Rectal smooth muscle tissue (tissue), 1 donor: ENCODE measurements around the gene FAM76A.

Source experiments
- H3K27ac ChIP-seq: one replicate; pipeline ENCODE4 v1.7.0; 2013; ENCODE audit warnings: low read depth, low read length, inconsistent platforms
- H3K27me3 ChIP-seq: one replicate; pipeline ENCODE4 v1.7.0; 2013; ENCODE audit warnings: low read length; ENCODE audit not compliant: control insufficient read depth, insufficient read depth
- H3K36me3 ChIP-seq: one replicate; pipeline ENCODE4 v1.7.0; 2013; ENCODE audit warnings: low read length; ENCODE audit not compliant: control insufficient read depth, insufficient read depth
- H3K4me1 ChIP-seq: one replicate; pipeline ENCODE4 v1.7.0; 2013; ENCODE audit warnings: low read length; ENCODE audit not compliant: control insufficient read depth, insufficient read depth
- H3K4me3 ChIP-seq: one replicate; pipeline ENCODE4 v1.7.0; 2013; ENCODE audit warnings: low read length
- H3K9ac ChIP-seq: one replicate; pipeline ENCODE4 v1.7.0; 2013; ENCODE audit warnings: low read length

The FAM76A gene

DNA sequence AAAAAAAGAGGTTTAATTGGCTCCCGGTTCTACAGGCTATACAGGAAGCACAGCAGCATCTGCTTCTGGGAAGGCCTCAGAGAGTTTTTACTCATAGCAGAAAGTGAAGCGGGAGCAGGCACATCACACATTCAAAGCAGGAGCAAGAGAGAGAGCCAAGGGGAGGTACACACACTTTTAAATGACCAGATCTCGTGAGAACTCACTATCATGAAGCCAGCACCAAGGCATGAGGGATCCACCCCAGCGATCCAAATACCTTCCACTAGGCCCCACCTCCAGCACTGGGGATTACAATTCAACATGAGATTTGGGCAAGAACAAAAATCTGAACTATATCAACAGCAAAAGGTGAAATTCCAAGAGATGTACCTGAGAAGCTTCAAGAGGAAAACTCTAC is 20.8 kb upstream of the FAM76A start:
- H3K4me3 ChIP-seq = no peak overlapping the region
- H3K9ac ChIP-seq = no peak overlapping the region
- H3K27ac ChIP-seq = no peak overlapping the region
- H3K36me3 ChIP-seq = no peaks in the 10 kb centered on the region
- no peaks in the 10 kb centered on the region for H3K27me3 ChIP-seq
- H3K4me1 ChIP-seq = no peaks in the 10 kb centered on the region

GRCh38 chr1:27705545-27705944 is 20.2 kb upstream of the FAM76A start:
- Histone ChIP-seq H3K36me3 (no peaks in the 10 kb centered on the region), H3K27ac (no peak overlapping the region), H3K4me3 (no peak overlapping the region), H3K27me3 (no peaks in the 10 kb centered on the region), H3K4me1 (no peaks in the 10 kb centered on the region), H3K9ac (no peak overlapping the region)

DNA sequence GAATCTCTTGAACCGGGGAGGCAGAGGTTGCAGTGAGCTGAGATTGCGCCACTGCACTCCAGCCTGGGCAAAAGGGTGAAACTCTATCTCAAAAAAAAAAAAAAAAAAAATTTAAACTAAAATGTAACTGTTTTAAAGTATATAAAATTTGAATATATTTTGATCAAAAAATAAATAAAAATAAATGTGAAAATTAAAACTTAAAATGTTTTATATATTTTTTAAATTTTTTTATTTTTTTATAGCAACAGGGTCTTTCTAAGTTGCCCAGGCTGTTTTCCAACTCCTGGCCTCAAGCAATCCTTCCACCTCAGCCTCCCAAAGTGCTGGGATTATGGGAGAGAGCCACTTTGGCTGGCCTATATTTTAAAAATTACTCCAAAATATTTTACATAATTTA is 15.2 kb upstream of the FAM76A start:
- Histone ChIP-seq H3K4me3 (no peak overlapping the region), H3K27me3 (no peaks in the 10 kb centered on the region), H3K27ac (no peak overlapping the region), H3K36me3 (no peaks in the 10 kb centered on the region), H3K4me1 (no peaks in the 10 kb centered on the region), H3K9ac (no peak overlapping the region)

DNA sequence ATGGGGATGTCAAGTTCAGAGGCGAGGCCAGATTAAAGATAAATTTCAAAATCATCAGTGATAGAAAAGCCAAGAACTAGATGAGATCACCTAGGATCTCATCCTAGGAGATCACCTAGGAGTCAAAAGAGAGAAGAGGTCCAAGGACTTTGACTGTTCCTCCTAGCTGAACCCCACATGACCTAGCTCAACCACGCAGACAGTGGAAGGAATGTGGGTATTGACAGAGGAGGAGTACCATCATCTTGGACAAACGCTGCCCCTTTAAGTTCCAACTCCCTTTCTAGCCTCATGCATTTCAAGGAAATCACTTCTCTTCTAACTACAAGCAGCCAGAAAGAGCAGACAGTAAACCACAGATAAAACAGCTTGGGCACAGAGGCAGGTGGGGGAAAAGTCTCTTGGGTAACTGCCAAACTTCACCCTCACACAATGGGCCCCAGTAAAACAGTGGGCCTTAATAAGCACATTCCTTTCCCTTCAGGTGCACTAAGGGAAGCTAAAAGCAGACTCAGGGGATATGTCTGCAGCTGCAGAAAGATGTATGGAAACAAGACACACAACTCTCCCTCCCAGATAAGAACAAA is 12.5 kb upstream of the FAM76A start:
- Histone ChIP-seq H3K27ac (no peak overlapping the region), H3K36me3 (no peaks in the 10 kb centered on the region), H3K9ac (no peak overlapping the region), H3K27me3 (no peaks in the 10 kb centered on the region), H3K4me1 (no peaks in the 10 kb centered on the region), H3K4me3 (no peak overlapping the region)

DNA sequence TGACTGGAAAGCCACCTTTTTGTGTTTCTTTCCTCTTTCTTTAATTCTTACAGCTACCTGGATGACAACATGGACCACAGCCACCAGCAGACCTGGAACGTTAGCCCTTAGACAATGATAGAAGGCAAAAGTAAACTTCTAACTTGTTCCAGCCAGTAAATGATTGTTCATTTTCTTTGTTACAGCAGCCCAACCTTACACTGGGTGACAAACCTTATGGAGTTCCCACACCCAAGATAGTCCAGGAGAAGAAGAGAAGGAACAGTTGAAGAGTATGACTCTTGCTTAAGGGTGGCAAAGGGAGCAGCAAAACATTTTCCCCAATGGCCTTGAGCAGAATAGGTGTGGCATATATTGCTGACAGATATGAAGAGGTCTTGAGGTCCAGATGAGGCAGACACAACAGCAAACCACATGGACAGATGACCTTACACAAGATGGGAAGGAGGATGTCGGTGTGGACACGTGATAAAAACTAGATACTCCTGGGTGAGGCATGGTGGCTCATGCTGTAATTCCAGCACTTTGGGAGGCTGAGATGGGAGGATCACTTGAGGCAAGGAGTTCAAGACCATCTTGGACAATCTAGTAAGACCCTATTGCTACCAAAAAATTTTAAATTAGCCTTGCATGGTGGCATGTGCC is 11.8 kb upstream of the FAM76A start:
- H3K9ac ChIP-seq = no peak overlapping the region
- no peaks in the 10 kb centered on the region for H3K4me1 ChIP-seq
- H3K27ac ChIP-seq = no peak overlapping the region
- no peak overlapping the region for H3K4me3 ChIP-seq
- H3K27me3 ChIP-seq = no peaks in the 10 kb centered on the region
- H3K36me3 ChIP-seq = no peaks in the 10 kb centered on the region

GRCh38 chr1:27716262-27716895 is 9.4 kb upstream of the FAM76A start:
- H3K36me3 ChIP-seq = no peaks in the 10 kb centered on the region
- H3K27ac ChIP-seq = no peak overlapping the region
- no peak overlapping the region for H3K4me3 ChIP-seq
- no peak overlapping the region for H3K9ac ChIP-seq
- no peaks in the 10 kb centered on the region for H3K4me1 ChIP-seq
- no peaks in the 10 kb centered on the region for H3K27me3 ChIP-seq

GRCh38 chr1:27719286-27720251 is 6.2 kb upstream of the FAM76A start:
- no peak overlapping the region for H3K4me3 ChIP-seq
- H3K27me3 ChIP-seq = no peaks in the 10 kb centered on the region
- H3K36me3 ChIP-seq = no peaks in the 10 kb centered on the region
- no peaks in the 10 kb centered on the region for H3K4me1 ChIP-seq
- H3K9ac ChIP-seq = no peak overlapping the region
- no peak overlapping the region for H3K27ac ChIP-seq

DNA sequence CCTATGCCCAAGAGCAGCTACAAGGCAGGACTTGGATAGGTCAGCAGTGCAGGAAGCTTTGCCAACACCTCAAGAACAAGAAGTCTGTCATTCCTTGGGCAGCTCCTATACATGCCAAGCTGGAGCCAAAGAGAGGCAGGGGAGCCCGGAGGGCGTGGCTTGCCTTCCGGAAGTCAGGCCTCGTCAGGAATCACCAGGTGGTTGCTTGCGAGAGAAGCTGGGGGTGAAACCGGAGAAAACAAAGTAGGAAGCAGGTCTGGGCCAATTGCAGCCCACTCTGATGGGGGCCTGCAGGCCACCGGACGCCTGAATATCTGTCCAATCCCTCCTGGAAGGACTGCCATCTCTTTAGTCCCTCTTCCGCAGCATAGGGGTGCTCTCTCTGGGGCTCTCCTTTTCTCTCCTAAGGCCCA is 794 bp upstream of the FAM76A start:
- Histone ChIP-seq H3K36me3 (no peaks in the 10 kb centered on the region), H3K27me3 (no peaks in the 10 kb centered on the region), H3K9ac (peak overlapping the region; percentile 16), H3K4me1 (peaks cover 5% of the 10 kb centered on the region), H3K27ac (peak overlapping the region; percentile 89), H3K4me3 (peak overlapping the region; percentile 67)

DNA sequence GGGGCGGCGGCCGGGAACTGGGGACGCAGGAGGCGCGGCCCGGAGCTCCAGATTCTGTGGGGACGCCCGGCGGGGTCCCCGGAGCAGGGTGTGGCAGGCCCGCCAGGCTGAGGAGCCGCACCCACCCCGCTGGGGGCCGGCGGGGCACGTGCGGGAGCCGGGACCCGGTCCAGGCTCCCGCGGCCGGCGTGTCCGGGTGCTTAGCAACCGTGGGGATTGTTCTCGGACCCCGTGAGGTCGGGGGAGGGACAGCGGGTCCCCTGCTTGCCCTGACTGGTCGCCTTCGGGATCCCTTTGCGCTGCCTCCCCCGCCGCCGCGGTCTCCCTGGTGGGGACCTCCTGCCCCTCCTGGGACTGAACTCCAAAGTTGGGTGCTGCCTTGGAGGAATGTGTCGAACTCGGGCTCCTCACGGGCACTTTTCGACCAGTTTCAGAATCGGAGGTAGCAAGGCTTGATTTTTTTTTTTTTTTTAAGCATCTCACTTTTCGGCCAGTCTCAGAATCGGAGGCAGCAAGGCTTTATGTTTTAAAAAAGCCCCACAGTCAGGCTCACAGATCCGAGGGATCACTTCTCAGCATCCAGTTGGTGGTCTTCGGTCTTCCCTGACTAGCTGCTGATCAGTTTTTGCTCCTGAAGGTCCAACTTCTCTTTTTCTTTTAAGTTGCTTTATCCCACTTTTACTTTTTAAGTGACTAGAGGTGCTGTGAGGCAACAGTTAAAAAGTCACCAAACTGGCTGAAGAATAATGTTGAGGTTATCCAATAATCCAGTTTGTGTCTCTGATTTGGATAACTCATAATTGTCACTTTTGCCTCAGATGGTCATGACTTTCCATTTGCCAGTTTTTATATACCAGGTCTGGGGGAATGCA is 648 bp downstream of the FAM76A start:
- Histone ChIP-seq H3K27me3 (no peaks in the 10 kb centered on the region), H3K27ac (peak overlapping the region; percentile 88), H3K9ac (peak overlapping the region; percentile 38), H3K36me3 (no peaks in the 10 kb centered on the region), H3K4me1 (peaks cover 5% of the 10 kb centered on the region), H3K4me3 (peak overlapping the region; percentile 86)

GRCh38 chr1:27727126-27727525 is 1.4 kb downstream of the FAM76A start:
- no peak overlapping the region for H3K4me3 ChIP-seq

DNA sequence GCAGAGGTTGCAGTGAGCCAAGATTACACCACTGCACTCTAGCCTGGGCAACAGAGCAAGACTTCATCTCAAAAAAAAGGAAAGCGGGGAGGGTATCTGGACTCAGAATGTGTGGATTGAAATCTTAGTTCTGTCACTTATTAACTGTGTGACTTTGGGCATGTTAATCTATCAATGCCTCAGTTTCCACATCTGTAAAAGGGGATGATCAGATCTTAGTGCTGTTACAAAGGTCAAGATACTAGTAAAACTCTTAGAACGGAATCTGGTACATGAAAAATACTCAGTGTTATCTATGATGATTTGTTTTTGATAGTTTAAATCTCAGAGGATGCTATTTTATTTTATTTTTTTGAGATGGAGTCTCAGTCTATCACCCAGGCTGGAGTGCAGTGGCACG is 10.5 kb downstream of the FAM76A start:
- Histone ChIP-seq H3K4me1 (no peaks in the 10 kb centered on the region), H3K36me3 (peaks cover 16% of the 10 kb centered on the region), H3K4me3 (no peak overlapping the region), H3K27me3 (no peaks in the 10 kb centered on the region), H3K9ac (no peak overlapping the region), H3K27ac (no peak overlapping the region)

More at GRCh38 chr1:27727126-27727525, 1.4 kb downstream of the FAM76A start:
- H3K36me3 ChIP-seq = no peaks in the 10 kb centered on the region
- H3K27me3 ChIP-seq = no peaks in the 10 kb centered on the region
- H3K9ac ChIP-seq = no peak overlapping the region
- peaks cover 5% of the 10 kb centered on the region for H3K4me1 ChIP-seq
- no peak overlapping the region for H3K27ac ChIP-seq
